Calu3 (cell line): Measurements from ENCODE around the gene KCNA10. TPM values are rescaled to one million over a fixed set of nuclear protein-coding genes. Genes with fewer than 3 reads are reported as not detected.

Experiments
- BruUV-seq: library from RNA; stranded (reverse); fragments of 400-500 nt; replicated peaks from 2 replicates; lab custom pipeline; 2021; lab: Mats Ljungman, UMichigan
- CTCF ChIA-PET: fragments of 300-600 bp; sonication (Branson Sonifier 250); formaldehyde crosslinking; loops from one replicate; lab custom pipeline; 2022; ENCODE audit warnings: antibody characterized with exemption; lab: Charles Lee
- DNase-seq: peaks from one replicate; pipeline ENCODE4 v3.0.0; 2022
- H3K27ac Mint-ChIP-seq: one replicate; pipeline ENCODE4 v1.8.0; 2022; ENCODE audit warnings: mixed read lengths; ENCODE audit not compliant: unreplicated experiment
- H3K27me3 Mint-ChIP-seq: one replicate; pipeline ENCODE4 v1.8.0; 2022; ENCODE audit warnings: mixed read lengths; ENCODE audit not compliant: unreplicated experiment
- H3K36me3 Mint-ChIP-seq: one replicate; pipeline ENCODE4 v1.8.0; 2022; ENCODE audit warnings: mild to moderate bottlenecking, moderate library complexity, mixed read lengths; ENCODE audit not compliant: insufficient read depth, unreplicated experiment
- H3K4me1 Mint-ChIP-seq: one replicate; pipeline ENCODE4 v1.8.0; 2022; ENCODE audit warnings: mild to moderate bottlenecking, low read depth, mixed read lengths; ENCODE audit not compliant: unreplicated experiment
- H3K4me3 Mint-ChIP-seq: one replicate; pipeline ENCODE4 v1.8.0; 2022; ENCODE audit warnings: mild to moderate bottlenecking, low read depth, moderate library complexity, mixed read lengths; ENCODE audit not compliant: unreplicated experiment
- H3K9me3 Mint-ChIP-seq: one replicate; pipeline ENCODE4 v1.8.0; 2022; ENCODE audit warnings: low read depth, mixed read lengths; ENCODE audit not compliant: unreplicated experiment
- intact Hi-C: fragments of 100-400 bp; cut with micrococcal nuclease; formaldehyde crosslinking; loops from one replicate; pipeline ENCODE4 v1.10.0; 2022; ENCODE audit not compliant: unreplicated experiment
- total RNA-seq: library from RNA; stranded (reverse); gene quantifications from 2 replicates; pipeline ENCODE4 v1.2.3, GENCODE V29; 2022
- TF ChIP-seq, protein P1 (sequence below): fragments of 200-600 bp; IDR thresholded peaks from one replicate; pipeline ENCODE4 v1.8.0; 2022; ENCODE audit warnings: antibody characterized with exemption; ENCODE audit not compliant: unreplicated experiment

The KCNA10 gene
- total RNA-seq, 1 experiment from 2014 or later = not detected

DNA sequence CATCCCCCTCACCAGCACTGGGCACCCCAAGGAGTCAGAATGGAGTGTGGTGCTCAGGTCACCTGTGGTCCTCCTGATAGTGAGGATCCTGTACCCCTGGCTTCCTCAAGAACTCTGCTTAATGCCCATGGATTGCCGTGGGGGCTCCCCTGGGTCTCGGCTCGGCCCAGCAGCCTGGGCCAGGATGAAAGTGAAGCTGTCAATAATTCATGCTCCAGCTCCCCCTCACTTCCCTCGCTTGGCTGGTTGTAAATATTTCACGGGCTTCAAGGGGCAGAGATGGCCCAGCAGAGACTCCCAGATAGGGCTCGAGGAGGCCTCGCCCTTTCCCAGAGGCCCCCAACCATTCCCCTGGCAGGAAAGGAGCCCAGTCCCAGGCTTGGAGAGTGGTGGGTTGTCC, 42.6 kb upstream of the KCNA10 start:
- Mint-ChIP-seq H3K27ac (no peak overlapping the region), H3K9me3 (no peaks in the 10 kb centered on the region), H3K36me3 (no peaks in the 10 kb centered on the region), H3K27me3 (peaks cover 81% of the 10 kb centered on the region), H3K4me1 (no peaks in the 10 kb centered on the region), H3K4me3 (no peak overlapping the region)
- TF ChIP-seq, protein P1, sequence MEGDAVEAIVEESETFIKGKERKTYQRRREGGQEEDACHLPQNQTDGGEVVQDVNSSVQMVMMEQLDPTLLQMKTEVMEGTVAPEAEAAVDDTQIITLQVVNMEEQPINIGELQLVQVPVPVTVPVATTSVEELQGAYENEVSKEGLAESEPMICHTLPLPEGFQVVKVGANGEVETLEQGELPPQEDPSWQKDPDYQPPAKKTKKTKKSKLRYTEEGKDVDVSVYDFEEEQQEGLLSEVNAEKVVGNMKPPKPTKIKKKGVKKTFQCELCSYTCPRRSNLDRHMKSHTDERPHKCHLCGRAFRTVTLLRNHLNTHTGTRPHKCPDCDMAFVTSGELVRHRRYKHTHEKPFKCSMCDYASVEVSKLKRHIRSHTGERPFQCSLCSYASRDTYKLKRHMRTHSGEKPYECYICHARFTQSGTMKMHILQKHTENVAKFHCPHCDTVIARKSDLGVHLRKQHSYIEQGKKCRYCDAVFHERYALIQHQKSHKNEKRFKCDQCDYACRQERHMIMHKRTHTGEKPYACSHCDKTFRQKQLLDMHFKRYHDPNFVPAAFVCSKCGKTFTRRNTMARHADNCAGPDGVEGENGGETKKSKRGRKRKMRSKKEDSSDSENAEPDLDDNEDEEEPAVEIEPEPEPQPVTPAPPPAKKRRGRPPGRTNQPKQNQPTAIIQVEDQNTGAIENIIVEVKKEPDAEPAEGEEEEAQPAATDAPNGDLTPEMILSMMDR = no peak
- no peak for DNase-seq
- intact Hi-C loops = no loop called here
- CTCF ChIA-PET = interaction anchor here (0.9 kb wide), 1 partner anchor 13 kb away, joined by 5 read pairs; no protein-coding TSS in a partner anchor
- no TSS peak for BruUV-seq

DNA sequence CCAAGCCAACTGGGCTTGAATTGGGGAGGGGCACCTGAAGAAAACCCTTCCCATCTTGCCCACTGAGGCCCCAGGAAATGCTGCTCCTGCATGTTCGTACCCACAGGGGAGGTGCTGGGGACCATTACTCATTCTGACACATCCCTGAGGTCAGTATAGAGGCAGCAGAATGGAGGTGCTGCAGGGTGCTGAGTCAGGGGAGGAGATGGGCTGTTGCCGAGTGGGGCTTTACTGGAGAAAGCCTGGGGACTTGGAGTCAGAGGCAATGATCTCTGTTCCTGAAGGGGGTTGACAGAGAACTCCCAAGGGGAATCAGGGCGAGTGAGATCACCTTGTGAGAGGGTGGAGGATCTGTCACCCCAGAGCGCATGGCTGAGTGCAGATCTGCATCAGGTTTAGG, 40.2 kb upstream of the KCNA10 start:
- no peak overlapping the region for H3K27ac Mint-ChIP-seq
- BruUV-seq = no TSS peak
- no peaks in the 10 kb centered on the region for H3K36me3 Mint-ChIP-seq
- TF ChIP-seq, protein P1 = no peak
- H3K27me3 Mint-ChIP-seq = peaks cover 79% of the 10 kb centered on the region
- CTCF ChIA-PET = no interaction called here
- DNase-seq = no peak
- H3K4me3 Mint-ChIP-seq = no peak overlapping the region
- H3K9me3 Mint-ChIP-seq = no peaks in the 10 kb centered on the region
- intact Hi-C loops = loop anchor here (5.0 kb wide), 1 partner anchor 58 kb away; no protein-coding TSS in a partner anchor
- no peaks in the 10 kb centered on the region for H3K4me1 Mint-ChIP-seq

DNA sequence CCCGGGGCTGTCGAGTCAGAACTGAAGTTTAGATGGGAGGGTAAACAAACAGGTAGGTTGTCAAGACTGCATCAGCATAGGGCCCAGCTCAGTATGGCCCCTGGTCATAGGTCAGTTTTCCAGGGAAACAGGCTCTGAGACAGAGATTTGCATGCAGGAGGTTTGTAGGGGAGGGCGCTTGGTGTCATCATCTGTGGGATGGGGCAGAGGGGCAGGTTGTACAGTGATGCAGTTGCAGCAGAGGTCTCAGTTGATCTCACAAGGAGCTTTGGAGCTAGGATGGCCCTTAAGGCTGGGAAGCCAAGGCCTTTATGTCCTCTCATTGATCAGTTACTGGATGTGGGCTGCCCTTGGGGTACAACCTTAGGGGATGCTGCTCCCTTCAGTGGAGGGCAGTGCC, 38.5 kb upstream of the KCNA10 start:
- Mint-ChIP-seq H3K36me3 (no peaks in the 10 kb centered on the region), H3K27me3 (peaks cover 79% of the 10 kb centered on the region), H3K4me3 (no peak overlapping the region), H3K9me3 (no peaks in the 10 kb centered on the region), H3K4me1 (no peaks in the 10 kb centered on the region), H3K27ac (no peak overlapping the region)
- CTCF ChIA-PET = no interaction called here
- TF ChIP-seq, protein P1 = no peak
- no TSS peak for BruUV-seq
- DNase-seq = no peak
- intact Hi-C loops = loop anchor here (5.0 kb wide), 1 partner anchor 60 kb away; no protein-coding TSS in a partner anchor

DNA sequence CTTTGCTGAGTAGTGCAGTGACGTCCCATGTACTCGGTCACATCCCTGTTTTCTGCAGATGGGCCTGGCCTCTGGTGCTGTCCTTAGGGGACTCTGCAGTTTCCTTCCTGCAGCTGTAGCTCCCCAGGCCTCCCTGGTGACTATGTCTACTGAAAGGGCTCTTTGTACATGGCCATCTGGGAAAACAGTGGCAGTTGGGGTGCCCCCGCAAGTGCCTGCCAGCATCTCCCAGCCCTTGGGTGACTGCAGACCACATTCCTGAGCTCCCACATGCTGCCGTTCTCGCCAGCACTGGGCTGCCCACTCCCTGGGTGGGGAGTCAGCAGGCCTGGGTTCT, 37.5 kb upstream of the KCNA10 start:
- Mint-ChIP-seq H3K27ac (no peak overlapping the region), H3K27me3 (peaks cover 79% of the 10 kb centered on the region), H3K4me1 (no peaks in the 10 kb centered on the region), H3K9me3 (no peaks in the 10 kb centered on the region), H3K36me3 (no peaks in the 10 kb centered on the region), H3K4me3 (no peak overlapping the region)
- CTCF ChIA-PET = interaction anchor here (0.7 to 1.0 kb wide), 2 partner anchors 20 to 1325 kb away, joined by 3 to 6 read pairs; no protein-coding TSS in a partner anchor
- TF ChIP-seq, protein P1 = no peak
- no peak for DNase-seq
- intact Hi-C loops = loop anchor here (5.0 kb wide), 1 partner anchor 61 kb away; no protein-coding TSS in a partner anchor
- no TSS peak for BruUV-seq
